GM19455 (cell line): ENCODE results near the gene RTN4RL2.

Experiments
- ATAC-seq: cut with Tn5 transposase; IDR thresholded peaks from one replicate; pipeline ENCODE4 v1.9.1; 2021; ENCODE audit not compliant: unreplicated experiment

RTN4RL2 gene

DNA sequence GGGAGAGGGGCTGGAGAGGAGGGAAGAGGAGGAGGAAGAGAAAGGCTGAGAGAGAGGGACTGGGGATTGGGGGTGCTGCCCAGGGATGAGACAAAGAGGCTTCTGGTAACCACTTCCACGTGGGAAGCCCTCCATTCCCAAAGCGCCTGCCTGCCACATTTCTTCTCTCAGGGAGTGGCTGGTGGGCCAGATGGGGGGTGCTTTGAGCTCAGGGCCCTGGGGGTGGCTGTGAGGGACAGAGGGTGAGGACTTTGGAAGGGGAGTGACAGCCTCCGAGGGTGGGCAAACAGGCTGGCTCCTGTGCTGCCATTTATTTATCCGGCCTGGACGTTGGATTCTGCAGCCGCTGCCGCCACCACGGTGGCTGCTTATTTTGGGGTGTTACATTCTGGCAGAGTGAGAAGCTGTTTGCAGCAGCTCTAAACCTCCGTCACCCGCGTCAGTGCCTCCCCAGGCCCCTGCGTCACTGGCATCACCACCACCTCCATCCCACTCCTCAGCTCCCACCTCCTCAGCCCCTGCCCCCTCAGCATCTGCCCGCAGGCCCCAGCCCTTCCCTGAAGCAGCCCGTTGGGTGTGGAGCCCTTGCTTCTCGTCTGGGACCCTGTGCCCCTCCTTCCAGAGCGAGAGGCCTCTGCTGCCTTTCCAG is 1.6 kb downstream of the RTN4RL2 start:
- ATAC-seq, result no peak

DNA sequence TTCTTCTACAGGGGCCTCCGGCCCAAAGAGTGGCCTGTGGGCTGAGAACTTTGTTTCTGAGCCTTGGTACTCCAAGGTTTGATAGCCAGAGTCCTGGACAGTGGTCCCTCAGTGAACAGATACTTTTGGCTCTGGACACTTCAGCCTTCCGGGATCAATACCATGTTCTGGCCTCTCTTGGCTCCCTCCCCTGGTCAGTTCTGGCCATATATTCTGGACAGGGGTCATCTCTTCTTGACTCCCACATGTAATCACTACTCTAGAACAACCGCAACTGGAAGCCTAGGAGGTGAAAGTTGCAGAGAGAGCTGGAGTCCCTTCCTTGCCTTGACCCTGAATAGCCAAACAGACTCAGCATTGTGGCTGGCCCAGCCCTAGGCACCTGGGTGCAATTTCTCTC is 2.3 kb downstream of the RTN4RL2 start:
- ATAC-seq, result no peak

DNA sequence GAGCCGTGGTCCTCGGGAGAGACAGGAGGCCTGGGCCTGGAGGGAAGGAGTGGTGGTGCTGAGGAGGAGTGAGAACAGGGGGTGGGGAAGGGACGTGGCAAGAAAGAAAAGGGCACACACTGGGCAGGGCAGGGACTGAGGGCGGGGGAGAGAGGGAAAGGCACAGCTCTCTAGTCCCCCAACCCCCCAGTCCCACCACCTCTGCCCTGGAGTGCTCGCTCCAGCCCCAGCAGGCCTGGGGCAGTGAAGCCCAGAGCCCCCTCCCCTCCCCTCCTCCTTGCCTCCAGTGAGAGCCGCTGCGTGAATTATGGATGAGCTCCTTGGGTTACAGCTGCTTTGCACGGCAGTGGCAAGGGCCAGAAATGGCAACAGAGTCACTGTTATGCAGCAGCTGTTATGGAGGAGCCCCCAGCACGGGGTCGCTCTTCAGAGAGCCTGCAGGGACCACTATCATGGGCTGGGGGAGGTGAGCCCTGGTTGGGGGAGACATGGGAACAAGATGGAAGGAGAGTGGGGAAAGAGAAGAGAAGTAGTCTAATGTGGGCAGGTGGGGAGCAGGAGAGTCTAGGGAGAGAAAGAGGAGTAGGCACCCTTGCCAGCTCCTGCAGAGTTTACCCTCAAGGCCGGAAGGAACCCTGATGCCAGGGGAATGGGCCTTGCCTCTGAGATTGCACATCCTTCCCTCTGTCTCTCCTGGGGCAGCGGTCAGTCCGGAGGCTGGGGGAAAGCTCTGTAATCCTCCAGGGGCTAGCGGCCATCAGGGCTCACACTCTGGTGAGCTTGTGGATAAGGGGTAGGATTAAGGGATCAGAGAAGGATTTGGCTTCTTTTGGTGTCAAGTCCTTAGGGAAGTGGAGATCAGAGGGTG is 3.6 kb downstream of the RTN4RL2 start:
- ATAC-seq, result no peak

DNA sequence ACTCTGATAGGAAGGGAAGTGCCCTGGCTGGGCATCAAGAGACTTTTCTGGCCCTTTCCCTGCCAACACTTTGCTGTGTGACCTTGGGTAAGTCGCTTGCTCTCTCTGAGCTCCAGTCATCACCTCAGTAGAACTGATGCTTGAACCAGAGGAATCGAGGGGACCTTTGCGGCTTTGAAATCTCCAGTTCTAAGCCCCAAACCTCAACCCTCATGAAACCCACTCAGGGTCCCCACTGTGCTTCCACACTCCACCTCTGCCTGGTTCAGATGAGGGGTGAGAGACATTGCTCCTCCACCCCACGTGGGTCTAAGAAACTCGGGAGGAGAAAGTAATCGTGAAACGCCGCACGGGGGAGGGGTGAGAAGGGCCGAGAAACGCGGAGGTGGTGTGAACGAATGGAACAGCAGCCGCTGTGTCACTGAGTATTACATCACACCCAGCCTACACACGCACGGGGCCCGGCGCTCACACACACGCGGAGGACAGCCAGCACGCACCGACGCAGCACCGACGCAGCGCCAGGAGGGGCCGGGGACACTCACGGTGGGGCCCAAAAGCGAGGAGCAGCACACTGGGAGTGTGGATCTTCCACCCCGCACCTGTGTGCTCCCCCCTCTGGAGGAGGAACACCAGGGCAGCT is 4.3 kb downstream of the RTN4RL2 start:
- ATAC-seq, result no peak

DNA sequence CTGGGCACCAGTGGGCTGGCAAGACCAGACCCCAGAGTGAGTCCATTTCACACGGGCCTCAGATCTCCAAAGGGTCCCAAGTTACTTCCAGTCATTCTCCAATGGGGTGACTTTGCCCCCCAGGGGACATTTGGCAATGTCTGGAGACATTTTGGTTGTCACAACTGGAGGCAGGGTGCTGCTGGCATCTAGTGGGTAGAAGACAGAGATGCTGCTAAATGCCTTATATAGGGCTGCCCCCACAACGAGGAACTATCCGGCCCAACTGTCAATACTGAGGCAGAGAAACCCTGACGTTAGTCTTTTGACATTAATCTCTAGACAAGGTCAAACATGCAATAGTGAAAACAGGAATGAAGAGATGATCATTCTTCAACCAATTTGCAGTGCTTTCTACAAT is 6.4 kb downstream of the RTN4RL2 start:
- ATAC-seq, result no peak

DNA sequence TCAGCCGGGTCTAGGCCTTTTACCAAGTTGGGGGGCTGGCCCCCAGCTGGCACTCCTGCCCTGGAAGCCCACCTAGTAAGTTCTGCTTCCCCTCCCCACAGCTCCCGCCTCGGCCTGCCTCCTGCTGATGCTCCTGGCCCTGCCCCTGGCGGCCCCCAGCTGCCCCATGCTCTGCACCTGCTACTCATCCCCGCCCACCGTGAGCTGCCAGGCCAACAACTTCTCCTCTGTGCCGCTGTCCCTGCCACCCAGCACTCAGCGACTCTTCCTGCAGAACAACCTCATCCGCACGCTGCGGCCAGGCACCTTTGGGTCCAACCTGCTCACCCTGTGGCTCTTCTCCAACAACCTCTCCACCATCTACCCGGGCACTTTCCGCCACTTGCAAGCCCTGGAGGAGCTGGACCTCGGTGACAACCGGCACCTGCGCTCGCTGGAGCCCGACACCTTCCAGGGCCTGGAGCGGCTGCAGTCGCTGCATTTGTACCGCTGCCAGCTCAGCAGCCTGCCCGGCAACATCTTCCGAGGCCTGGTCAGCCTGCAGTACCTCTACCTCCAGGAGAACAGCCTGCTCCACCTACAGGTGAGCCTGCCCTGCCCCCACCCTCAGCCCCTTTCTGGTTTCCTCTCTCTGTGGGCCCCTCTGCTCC is 7.3 kb downstream of the RTN4RL2 start:
- ATAC-seq, result no peak

DNA sequence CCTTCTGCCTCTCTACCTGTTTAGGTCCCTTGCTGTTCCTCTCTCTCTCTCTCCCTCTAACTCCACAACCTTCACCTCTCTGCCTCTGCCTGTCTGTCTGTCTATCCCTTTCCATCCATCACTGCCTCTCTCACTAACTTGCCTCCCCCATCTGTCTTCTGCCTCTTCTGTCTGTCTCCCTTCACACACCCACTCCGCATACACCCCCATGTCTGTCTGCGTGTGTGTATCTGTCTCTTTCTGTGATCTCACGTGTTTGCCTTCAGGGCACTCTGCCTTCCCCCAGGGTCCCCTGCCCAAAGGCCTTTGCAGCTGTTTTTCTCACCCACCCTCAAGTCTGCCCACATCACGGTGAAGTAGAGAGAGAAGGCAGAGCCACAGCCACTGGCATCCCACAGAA is 7.9 kb downstream of the RTN4RL2 start:
- no peak for ATAC-seq

DNA sequence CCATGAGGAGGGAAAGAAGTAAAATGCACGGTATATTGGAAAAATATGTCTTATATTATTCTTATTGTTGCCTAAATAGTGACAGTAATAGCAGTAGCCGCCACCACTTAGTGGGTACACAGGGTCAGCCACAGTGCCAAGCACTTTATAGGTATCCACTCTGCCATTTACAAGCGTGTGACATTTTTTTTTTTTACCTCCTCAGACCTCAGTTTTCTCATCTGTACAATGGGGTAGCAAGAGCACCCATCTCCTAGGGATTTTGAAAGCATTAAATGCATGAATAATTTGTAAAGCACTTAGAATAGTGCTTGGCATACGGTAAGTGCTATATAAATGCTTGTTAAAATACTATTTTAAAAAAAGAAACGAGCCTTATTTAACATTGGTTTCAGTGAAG is 8.9 kb downstream of the RTN4RL2 start:
- no peak for ATAC-seq

DNA sequence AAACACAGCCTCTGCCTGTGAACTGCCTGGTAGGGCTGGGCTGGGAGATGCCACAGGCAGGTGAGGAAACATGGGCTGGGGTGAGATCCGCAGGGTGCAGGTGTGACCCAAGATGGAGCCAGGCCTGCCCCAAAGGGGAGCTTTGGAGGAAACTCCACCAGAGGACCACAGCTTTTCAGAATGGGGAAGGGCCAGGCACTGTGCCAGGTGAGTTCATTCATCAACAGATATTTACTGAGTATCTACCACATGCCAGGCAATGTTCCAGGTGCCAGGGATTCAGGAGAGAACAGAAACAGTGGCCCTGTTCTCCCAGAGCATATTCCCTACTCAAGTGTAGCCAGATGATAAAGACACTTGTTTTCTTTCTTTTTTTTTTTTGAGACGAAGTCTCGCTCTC is 11.2 kb downstream of the RTN4RL2 start:
- ATAC-seq, result no peak

DNA sequence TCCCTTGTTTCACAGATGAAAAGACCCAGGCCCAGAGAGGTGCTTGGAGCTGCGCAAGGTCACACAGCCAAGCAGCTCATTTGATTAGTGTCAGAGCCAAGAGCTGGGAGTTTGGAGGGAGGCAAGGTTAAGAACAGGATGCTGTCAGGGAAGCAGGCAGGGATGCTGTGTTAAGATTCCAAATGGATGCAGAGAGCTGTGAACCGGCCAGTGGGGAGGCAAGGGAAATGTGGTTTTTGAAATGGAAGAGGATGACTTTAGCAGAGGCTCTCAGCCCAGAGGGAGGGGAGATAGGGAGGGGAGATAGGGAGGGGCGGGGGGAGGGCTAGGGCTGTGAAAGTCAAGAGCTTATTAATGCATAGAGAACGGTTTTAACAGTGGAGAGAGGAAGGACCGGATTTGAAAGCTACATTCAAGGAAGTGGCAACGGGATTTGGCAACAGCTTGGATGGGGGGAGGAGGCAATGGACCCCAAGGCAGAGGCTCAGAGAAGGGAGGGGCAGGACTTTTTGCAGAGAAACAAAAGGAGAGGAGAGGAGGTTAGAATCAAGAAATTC is 13.0 kb downstream of the RTN4RL2 start:
- ATAC-seq, result no peak

DNA sequence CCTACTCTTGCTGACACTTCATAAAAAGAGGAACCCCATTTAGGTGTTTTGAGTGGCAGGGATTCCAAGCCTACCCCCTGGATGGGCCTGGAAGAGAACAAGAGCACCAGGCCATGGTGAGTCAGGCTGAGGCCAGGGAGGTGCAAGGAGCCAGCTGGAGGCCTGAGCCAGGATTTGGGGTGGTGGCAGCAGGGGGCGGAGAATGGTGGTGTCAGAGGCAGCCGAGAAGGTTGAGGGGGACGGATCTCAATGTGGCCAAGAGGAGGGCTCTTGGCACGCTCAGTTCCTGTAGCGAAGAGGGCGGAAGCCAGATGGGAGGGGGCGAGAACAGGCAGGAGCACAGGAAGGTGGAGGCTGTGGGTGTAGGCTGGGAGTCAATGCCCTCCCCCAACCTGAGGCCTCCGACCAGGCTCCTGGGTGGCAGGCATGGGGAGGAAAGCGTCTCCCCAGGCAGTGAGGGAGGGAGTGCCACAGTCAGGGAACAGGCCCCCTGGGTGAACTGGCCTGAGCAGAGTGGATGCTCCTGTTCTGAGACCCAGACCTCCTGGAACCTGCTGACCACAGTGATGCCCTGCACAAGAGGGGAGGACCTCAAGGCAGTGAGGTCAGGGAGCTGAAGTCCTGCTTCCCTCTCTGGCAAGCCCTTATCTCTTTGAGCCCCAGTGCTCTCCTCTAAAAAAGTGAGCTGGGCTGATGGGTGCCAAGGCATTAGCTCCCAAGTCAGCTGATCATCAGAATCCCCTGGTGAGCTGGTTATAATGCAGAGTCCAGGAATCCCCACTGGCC is 13.9 kb downstream of the RTN4RL2 start:
- no peak for ATAC-seq

DNA sequence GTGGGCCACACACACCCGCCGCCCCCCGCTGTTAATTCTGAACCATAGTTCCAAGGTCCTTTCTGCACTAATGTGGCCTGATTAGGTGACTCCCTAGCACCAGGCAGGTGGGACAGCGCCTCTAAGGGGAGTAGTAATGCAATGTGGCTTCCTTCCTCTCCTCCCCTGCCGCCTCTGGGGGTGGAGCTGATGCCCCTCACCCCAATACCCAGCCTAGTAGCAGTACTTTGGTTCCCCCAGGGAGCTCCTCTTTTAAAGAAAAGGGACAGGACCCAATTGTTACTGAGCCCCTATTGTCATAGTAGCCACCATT is 14.4 kb downstream of the RTN4RL2 start:
- ATAC-seq, result no peak

DNA sequence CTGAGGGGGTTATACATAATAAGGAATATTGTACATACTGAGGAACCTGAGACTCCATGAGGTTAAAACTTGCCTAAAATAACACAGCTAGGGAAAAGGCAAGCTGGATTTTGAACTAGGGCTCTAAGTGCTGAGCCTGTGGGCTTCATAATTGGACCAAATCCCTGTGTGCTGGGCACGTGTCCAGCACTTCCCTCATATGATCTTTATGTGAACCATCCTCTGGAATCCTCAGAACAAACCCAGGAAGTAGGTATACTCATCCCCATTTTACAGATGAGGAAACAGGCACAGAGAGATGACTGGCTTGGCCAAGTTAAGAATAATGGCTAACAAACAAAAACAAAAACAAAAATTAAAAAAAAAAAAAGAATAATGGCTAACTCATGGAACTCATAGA is 14.9 kb downstream of the RTN4RL2 start:
- no peak for ATAC-seq

DNA sequence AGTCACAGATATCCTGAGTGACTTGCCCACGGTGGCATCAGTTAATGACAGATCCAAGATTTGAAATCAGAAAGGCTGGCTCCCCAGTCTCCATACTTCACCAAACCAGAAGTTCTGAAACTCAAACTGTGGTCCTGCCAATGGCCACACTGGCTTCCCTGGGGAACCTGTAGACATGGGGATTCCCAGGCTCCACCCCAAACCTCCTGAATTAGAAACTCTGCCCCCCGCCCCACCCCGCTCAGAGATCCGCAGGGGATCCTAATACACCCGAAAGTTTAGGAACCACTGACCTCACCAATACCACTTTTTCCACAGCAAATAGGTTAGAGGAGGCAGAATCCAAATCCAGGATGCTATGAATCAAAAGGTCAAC is 15.3 kb downstream of the RTN4RL2 start:
- no peak for ATAC-seq

DNA sequence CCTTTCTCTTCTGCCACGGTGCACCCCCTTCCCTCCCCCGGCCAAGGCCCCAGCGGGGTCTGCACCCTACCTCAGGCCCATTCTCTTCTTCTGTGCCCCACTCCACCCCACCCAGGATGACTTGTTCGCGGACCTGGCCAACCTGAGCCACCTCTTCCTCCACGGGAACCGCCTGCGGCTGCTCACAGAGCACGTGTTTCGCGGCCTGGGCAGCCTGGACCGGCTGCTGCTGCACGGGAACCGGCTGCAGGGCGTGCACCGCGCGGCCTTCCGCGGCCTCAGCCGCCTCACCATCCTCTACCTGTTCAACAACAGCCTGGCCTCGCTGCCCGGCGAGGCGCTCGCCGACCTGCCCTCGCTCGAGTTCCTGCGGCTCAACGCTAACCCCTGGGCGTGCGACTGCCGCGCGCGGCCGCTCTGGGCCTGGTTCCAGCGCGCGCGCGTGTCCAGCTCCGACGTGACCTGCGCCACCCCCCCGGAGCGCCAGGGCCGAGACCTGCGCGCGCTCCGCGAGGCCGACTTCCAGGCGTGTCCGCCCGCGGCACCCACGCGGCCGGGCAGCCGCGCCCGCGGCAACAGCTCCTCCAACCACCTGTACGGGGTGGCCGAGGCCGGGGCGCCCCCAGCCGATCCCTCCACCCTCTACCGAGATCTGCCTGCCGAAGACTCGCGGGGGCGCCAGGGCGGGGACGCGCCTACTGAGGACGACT is 15.9 kb downstream of the RTN4RL2 start:
- ATAC-seq, result peak; percentile 46

DNA sequence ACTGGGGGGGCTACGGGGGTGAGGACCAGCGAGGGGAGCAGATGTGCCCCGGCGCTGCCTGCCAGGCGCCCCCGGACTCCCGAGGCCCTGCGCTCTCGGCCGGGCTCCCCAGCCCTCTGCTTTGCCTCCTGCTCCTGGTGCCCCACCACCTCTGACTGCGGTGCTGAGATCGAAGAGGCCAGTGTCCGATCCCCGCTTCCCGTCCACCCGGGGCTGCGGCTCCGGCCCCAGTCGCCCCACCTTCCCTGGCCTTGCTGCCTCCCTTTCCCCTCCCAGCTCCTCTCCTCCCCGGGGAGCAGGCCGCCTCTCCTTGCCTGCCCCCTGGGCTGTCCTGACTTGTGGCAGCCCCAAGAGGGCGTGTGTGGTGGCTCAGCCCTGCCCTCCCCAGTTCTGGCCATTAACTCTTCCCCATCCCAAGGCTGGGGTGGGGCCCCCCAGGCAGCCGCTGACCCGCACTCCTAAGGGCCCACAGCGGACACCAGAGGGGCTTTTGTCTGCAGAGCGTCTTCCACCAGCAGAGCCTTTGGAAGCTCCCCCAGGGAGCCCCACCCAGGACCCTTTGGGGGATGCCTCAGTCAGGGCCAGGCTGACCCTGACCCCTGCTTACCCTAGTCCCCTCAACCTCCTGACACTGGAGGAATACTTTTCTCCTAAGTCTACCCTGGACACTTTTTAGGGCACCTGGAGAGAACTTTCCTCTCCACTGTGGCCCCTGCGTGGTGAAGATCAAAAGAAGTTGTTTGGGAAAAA is 16.6 kb downstream of the RTN4RL2 start:
- ATAC-seq, result peak; percentile 64

DNA sequence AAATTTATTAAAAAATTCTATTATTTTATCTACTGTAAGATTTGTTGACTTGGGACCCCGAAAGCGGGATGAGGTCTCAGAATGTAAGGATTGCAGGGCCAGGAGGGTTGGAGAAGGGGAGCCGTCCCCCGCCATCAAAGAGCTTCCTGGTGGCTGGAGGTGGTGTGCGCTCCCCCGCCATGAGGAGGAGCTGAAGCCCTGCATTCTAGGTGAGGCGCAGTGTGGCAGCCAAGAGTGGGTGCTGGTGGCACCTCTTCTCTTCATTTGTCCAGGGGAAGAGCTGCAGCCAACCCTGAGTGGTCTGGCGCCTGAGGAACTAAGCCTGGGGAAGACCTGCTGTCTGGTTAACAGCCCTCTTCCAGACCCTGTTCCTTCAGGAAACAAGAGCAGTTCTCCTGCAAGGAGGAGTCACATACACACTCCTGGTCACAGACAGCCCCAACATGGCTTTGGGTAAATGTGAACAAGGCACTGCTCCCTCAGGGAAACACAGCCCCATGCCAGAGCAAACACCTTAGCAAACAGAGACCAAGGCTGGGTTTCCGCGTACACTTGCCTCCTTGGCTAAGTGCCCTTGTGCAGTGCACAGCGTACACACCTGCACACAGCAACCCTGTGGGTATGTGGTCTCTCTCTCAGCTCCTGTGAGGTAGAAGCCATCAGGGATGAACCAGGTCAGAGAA is 17.3 kb downstream of the RTN4RL2 start:
- no peak for ATAC-seq

DNA sequence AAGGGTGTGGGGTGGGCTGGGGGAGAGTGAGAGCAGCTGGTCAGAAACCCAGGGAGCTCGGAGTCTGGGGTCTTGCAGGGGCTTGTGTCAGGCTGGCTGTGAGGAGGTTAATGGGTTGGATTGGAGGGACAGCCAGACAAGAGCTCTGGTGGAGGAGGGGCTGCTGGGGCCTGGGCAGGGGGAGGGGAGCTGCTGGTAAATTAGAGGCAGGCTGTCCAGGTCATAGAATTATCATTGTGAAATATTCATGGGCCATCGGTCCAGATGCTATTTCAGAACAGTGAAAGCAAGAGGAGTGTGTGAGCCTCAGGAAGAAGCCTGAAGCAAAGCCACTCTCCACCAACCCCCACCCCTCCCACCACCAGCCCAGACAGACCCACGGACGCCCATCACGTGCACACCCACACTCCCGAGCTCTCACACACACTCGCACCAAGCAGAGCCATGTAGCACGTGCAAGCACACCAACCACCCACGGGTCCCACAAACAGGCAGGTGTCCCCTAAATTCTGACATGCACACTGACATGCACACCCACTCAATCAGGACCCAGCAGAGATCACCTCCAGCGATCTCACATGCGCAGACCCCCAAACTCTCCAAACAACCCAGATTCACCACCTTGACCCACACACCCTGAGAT is 18.8 kb downstream of the RTN4RL2 start:
- ATAC-seq, result no peak
